GM08714 (cell line): Measurements from ENCODE around the gene WDR37.
"Not testable (repeated sequence)": the region's sequence is repeated elsewhere in the genome, so short reads cannot be mapped to it uniquely, and the experiment has no call there.

Source experiments
- H3K4me3 ChIP-seq: fragments of 200-500 bp; sonication (Bioruptor generic); 2 replicates; pipeline ENCODE4 v1.5.1; 2014; ENCODE audit warnings: mild to moderate bottlenecking, low read length, inconsistent platforms
- ZNF274 ChIP-seq: IDR thresholded peaks from 2 replicates; pipeline ENCODE4 v1.6.1; 2012; ENCODE audit warnings: mild to moderate bottlenecking, low read depth, low read length

Gene WDR37

DNA sequence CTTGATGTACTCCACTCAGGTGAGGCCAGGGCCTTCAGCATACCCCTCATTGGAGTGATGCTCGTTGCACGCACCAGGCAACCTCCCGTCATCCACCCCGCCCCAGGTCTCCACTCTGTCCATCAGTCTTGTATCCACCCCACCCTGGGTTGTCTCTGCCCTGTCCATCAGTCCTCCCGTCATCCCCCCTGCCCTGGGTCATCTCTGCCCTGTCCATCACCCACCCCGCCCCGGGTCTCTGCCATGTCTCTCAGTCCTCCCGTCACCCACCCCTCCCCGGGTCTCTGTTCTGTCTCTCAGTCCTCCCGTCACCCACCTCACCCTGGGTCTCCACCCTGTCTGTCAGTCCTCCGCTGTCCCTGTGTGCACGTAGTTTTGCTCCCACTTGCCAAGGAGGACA lies 59.9 kb downstream of the WDR37 start:
- no peak overlapping the region for H3K4me3 ChIP-seq
- TF ChIP-seq ZNF274, result no peak

DNA sequence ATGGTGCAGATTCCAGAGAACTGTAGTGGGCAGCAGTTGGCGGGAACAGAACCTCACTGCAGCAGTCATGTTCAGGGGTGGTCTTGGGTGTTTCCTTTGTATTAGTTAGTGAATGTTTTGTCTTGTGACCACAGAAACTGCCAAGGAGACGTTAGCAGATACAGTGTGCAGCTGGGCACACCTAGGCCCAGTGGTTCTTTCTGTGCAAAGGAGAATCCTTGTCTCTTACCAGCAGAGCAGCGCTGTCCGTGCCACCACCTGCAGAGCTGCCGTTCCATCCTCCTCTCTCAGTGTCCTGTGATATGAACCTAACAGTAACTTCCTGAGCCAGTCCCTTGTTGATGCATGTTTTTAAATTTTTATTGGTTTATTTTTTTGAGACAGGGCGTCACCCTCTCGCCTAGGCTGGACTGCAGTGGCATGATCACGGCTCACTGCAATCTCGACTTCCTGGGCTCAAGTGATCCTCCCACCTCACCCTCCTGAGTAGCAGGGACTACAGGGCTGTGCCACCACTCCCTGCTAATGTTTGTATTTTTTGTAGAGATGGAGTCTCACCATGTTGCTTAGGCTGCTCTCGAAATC lies 60.6 kb downstream of the WDR37 start:
- no peak for TF ChIP-seq ZNF274
- H3K4me3 ChIP-seq, result no peak overlapping the region

DNA sequence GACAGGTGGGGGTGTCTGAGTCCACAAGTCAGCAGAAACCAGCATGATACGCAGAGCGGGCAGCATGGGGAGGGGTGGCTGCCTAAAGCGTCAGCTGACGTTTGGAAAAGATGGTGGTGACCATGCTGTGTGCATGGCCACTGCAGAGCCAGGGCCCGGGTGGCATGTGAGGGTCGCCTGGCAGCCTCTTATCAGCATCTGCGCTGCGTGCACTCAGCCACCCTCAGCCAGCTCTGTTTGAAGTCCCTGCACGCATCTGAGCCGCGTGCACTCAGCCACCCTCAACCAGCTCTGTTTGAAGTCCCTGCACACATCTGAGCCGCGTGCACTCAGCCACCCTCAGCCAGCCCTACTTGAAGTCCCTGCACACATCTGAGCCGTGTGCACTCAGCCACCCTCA lies 61.5 kb downstream of the WDR37 start:
- no peak for TF ChIP-seq ZNF274

DNA sequence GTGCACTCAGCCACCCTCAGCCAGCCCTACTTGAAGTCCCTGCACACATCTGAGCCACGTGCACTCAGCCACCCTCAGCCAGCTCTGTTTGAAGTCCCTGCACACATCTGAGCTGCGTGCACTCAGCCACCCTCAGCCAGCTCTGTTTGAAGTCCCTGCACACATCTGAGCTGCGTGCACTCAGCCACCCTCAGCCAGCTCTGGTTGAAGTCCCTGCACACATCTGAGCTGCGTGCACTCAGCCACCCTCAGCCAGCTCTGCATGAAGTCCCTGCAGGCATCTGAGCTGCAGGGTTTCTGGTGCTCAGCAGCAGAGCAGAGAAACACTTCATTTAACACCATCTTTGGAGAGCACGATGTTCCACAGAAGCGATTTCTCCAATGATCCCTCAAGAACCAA lies 62.1 kb downstream of the WDR37 start:
- H3K4me3 ChIP-seq, result not testable (repeated sequence)

More for the DNA sequence above, 61.5 kb downstream of the WDR37 start:
- no peak overlapping the region for H3K4me3 ChIP-seq

DNA sequence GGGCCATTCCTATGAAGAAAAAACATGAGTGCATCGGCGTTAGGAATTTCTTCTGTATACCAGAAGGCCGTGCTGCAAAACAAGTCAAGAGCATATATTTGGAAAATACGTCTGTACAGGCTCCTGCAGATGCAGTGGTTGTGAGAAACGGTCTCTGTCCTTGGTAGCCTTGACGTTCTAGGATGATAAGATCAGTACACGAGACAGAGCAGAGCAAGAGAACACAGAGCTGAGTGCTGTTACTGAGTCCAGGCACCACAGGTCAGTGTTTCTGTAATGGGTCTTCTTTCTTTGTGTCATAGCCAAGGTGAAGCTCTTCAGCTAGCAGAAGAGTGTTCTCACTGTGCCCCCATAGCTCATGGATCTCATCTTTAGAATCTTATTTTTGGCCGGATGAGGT lies 62.8 kb downstream of the WDR37 start:
- no peak for TF ChIP-seq ZNF274
- no peak overlapping the region for H3K4me3 ChIP-seq

DNA sequence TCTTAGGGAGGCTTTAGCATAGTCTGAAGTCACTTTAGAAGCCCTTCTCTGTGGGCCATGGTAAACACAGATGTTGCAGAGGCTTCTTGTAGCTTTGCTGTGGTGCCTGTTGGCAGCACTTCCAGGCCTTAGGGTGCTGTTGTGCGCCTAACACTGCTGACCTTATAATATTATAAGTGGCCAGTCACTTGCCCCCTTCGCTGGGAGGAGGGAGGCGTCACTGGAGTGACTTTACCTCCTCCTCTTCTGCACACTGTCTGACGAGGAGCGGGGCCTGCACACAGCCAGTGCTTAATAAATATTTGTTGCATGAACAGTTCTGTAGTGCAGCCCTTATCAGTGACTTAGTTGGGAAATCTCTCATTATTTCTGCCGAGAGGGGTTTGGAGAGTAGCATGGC lies 63.3 kb downstream of the WDR37 start:
- H3K4me3 ChIP-seq, result no peak overlapping the region
- TF ChIP-seq ZNF274, result no peak

DNA sequence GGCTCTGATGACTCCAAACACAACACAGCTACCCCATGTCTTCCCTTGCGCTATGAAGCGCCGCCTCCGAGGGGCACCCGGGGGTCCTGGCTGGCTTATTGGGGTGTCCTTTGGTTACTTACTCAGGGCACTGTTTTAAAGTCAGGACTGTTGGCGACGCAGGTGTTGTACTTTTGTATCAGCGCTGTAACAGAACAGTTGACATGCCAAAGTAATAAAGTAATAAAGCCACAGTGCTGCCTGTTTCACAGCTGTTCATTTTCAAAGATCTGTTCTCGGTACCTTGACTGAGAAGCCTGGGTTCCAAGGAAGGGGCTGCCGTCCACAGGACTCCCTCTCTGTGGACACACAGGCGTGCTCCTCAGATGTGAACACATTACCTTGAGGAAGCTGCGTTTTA lies 64.1 kb downstream of the WDR37 start:
- H3K4me3 ChIP-seq, result no peak overlapping the region
- TF ChIP-seq ZNF274, result no peak

DNA sequence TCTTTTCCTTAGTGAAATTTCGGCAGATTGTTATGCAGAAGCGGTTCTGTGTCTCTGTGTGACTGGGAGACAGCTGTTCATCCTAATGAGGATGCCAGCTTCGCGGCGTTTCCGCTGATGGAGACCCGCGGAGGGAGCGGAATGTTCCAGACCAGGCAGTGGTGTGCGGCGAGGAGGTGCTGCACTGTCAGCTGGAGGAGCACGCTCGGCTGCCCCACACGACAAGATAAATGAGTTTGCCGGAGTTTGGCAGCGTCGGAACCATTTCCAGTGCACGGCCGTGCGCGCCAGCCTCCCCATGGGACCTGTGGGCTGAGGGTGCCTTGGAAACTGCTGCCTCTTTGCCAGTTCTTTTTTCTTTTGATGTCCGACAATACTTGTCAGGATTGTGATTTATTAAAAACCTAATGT lies 64.6 kb downstream of the WDR37 start:
- H3K4me3 ChIP-seq, result no peak overlapping the region
- TF ChIP-seq ZNF274, result no peak

DNA sequence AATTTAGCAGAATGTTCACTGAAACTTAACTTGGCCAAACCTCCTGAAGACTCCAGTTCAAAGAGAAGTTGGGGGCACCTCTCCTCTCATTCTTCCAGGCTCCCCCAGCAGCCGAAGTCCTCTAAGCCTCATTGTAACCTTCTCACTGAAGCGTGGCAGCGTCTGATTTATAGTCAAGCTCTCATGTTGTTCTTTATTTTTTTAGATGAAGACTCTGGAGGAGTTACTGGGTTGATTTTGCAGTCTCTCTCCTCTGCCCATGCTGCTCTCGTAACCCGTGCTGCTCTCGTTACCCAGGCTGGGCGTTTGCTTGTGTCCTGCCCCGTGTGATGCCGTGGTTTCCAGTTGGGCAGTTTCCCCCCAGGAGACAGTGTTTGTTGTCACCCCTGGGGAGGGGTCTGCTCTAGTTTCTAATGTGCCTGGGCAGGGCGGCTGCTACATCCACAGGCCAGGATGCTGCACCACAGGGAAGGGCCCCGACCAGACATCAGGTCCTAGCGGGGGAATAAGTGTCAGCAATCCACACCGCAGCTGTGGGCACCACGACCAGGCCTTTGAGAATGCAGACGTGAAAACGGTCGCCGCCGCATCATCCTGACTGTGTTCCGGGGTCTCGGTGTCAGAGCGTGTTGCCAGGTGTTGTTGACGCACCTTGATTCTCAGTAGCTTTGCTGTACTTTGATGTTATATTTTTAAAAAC lies 65.2 kb downstream of the WDR37 start:
- H3K4me3 ChIP-seq, result no peak overlapping the region
- TF ChIP-seq ZNF274, result no peak

DNA sequence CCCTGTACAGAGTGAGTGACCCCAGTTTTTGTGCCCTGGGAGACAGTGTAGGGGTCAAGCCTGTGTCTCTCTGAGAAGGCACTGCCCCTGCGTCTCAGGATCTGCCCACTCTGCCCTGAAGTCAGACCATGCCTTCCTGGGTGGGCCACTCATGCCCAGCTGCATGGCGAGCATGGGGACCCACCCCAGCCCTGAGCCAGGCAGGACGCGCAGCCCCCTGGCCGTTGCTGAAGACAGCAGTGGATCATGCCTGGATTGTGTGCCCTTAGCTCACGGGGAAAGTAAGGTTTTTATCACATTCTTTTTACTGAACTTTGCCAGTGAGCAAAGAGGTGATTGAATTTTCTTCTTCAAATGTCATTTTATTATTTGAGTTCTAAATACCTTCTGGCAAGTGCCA lies 66.2 kb downstream of the WDR37 start:
- H3K4me3 ChIP-seq, result no peak overlapping the region
- TF ChIP-seq ZNF274, result no peak

DNA sequence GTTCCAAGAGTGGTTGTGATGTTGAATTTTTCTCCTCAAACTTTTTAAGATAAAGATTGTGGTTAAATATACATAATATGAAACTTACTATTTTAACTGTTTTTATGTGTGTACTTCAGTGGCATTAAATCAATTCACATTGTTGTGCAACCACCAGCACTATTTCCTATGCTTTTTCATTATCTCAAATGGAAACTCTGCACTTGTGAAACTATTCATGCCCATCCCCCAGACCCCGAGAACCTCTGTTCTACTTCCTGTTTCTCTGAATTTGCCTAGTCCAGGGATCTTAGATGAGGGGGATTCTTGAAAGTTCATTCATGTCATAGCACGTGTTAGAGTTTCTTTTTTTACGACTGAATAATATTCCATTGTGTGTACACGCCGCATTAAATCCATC lies 67.0 kb downstream of the WDR37 start:
- H3K4me3 ChIP-seq, result no peak overlapping the region
- TF ChIP-seq ZNF274, result no peak

DNA sequence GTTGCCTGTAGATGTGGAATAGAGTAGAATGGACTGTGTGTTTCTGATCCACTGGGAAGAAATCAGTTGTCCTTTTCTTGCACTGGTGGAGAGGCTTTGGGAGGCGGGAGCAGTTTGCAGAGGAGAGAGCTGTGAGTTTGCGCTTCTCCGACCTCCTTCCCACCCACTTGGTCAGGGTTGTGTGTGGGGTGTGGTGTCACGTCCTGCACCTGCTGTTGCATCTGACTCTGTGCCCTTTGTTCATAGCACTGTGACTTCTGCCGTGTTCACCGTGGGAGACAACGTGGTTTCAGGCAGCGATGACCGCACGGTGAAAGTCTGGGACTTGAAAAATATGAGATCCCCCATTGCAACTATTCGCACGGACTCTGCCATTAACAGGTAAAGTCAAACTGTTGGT lies 67.8 kb downstream of the WDR37 start:
- TF ChIP-seq ZNF274, result no peak
- no peak overlapping the region for H3K4me3 ChIP-seq

DNA sequence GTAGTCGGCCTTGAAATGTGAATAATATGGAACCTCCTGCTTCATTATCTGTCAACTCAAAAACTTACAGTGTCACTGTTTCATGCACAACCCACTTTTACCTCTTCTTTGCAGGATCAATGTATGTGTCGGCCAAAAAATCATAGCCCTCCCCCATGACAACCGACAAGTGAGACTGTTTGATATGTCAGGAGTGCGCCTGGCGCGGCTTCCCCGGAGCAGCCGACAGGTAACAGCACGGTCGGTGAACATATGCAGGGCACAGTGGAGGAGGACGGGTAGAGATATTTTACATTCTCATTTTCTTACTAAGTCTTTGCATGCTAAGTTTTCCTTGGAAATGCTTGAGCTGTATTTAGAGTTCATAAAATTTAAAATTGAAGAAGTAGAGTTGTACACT lies 68.6 kb downstream of the WDR37 start:
- TF ChIP-seq ZNF274, result no peak

DNA sequence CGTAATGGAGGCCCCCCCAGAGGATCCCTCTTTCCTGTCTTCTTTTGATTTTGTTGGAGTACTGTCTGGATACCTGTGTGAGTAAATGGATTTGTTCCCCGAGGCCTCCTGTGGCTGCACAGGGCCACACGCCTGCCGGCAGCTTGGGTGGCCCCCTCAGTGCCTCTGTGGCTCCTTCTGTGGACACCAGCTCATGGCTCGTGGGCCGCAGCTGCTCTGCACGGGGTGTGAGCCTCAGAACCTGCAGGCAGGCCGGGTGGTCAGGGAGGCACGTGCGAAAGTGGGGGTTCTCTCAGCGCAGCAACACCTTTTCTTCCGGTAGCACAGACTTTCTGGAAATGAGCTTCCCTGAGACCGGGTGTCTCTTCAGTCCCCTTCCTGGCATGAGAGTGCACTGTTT lies 70.3 kb downstream of the WDR37 start:
- no peak overlapping the region for H3K4me3 ChIP-seq

More for the DNA sequence above, 68.6 kb downstream of the WDR37 start:
- H3K4me3 ChIP-seq, result no peak overlapping the region

DNA sequence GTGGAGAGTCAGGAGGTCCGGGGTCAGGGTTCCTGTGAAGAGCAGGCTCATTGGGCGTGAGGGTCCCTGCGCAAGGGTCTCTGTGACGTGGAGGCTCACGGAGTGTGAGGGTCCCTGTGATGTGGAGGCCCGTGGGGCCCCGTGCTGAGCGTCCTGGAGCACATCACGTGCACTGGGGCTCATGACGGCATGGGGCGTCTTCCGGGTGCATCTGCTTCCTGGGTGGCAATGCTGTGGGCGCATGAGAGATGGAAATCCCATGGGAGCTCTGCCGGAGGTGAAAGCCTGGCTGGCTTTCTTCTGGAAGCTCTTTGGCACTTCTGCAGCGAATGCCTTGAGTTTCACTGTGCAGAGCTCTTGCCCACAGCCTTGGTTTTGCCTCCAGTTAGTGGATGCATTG lies 71.4 kb downstream of the WDR37 start:
- H3K4me3 ChIP-seq, result no peak overlapping the region

More for the DNA sequence above, 70.3 kb downstream of the WDR37 start:
- no peak for TF ChIP-seq ZNF274

DNA sequence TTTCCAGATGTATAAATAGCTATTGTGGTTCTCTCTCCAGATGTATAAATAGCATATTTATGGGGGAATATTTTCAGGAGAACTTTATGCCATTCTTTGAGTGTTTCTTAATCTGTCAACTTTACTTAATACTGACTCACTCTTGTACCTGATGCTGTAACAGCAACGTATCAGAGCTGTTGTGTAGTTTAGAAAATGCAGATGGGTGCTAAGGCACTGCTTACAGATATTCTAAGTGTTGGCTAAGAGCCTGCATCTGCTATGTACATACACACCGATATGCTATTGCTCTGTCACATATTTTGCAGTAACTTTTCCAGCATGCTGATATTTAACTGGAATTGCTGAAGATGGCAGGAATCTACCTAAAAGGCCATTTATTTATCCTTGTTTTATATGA lies 71.9 kb downstream of the WDR37 start:
- no peak overlapping the region for H3K4me3 ChIP-seq
- no peak for TF ChIP-seq ZNF274

More for the DNA sequence above, 71.4 kb downstream of the WDR37 start:
- TF ChIP-seq ZNF274, result no peak

DNA sequence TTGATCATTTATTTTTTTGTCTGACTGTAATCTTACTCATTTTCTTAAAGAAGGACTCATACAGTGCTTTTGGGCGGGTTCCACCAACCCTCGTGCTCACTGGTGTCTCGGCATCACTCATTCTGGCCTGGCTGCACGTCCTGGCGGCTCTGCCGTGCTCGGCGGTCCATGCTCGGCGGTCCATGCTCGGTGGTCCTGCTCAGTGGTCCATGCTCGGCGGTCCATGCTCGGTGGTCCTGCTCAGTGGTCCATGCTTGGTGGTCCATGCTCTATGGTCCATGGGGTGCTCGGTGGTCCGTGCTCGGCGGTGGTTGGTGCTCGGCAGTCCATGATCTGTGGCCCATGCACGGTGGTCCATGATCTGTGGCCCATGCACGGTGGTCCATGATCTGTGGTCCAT lies 72.5 kb downstream of the WDR37 start:
- H3K4me3 ChIP-seq, result no peak overlapping the region
- no peak for TF ChIP-seq ZNF274
